Naive thymus-derived CD4-positive, alpha-beta T cell (primary cell): ENCODE measurements around the gene TUBA3E. TPM values are rescaled to one million over a fixed set of nuclear protein-coding genes. Genes with fewer than 3 reads are reported as not detected.
A peak's percentile ranks its signal among the peaks of the same experiment; 100 is the strongest.
"Not testable (repeated sequence)": the region's sequence is repeated elsewhere in the genome, so short reads cannot be mapped to it uniquely, and the experiment has no call there.

Experiments used
- ATAC-seq: fragments of 150-1000 bp; cut with Tn5 transposase; 2 replicates; pipeline ENCODE4 v1.10.0; 2021; ENCODE audit warnings: mild to moderate bottlenecking, moderate library complexity
- CTCF ChIA-PET: fragments of 350-600 bp; sonication (Branson Sonifier 250); formaldehyde crosslinking; loops from one replicate; lab custom pipeline; 2021; ENCODE audit warnings: antibody characterized with exemption; lab: Charles Lee
- POLR2A ChIA-PET: fragments of 350-600 bp; sonication (Branson Sonifier 250); formaldehyde crosslinking; loops from one replicate; lab custom pipeline; 2021; ENCODE audit warnings: antibody characterized with exemption, inconsistent platforms; lab: Charles Lee
- DNase-seq, 9 donors: peaks; one replicate each; pipeline versions ENCODE4 v3.0.0 to v3.0.0-alpha.2; 2020 to 2022; ENCODE audit warnings: mixed read lengths in 1 of 9
- H3K27ac ChIP-seq: one replicate; pipeline ENCODE4 v1.7.0; 2013; ENCODE audit warnings: mild to moderate bottlenecking, low read depth, low read length, moderate library complexity
- H3K27me3 ChIP-seq, 2 donors: one replicate each; pipeline ENCODE4 v1.7.0; 2013; ENCODE audit warnings: low read length in 2 of 2, mild to moderate bottlenecking in 2 of 2, moderate library complexity in 2 of 2; ENCODE audit not compliant: control insufficient read depth in 2 of 2, insufficient read depth in 2 of 2
- H3K36me3 ChIP-seq, 3 experiments: 1 replicate in 2 of 3; 2 replicates in 1 of 3; pipeline ENCODE4 v1.7.0; 2013; ENCODE audit warnings: low read length in 3 of 3, mild to moderate bottlenecking in 3 of 3, moderate library complexity in 1 of 3; ENCODE audit not compliant: insufficient read depth in 3 of 3, control insufficient read depth in 2 of 3
- H3K4me1 ChIP-seq, 2 donors: one replicate each; pipeline ENCODE4 v1.7.0; 2013; ENCODE audit warnings: low read length in 2 of 2, mild to moderate bottlenecking in 2 of 2, moderate library complexity in 1 of 2; ENCODE audit not compliant: control insufficient read depth in 2 of 2, insufficient read depth in 2 of 2
- H3K4me3 ChIP-seq: 2 replicates; pipeline ENCODE4 v1.7.0; 2013; ENCODE audit warnings: mild to moderate bottlenecking, low read length
- H3K9me3 ChIP-seq, 3 experiments: 1 replicate in 2 of 3; 2 replicates in 1 of 3; pipeline ENCODE4 v1.7.0; 2013; ENCODE audit warnings: low read length in 3 of 3; ENCODE audit not compliant: control insufficient read depth in 2 of 3
- H3K27ac Mint-ChIP-seq, 9 donors: one replicate each; pipeline ENCODE4 v1.8.0; 2020 to 2022; ENCODE audit warnings: mixed read lengths in 9 of 9, mild to moderate bottlenecking in 8 of 9, moderate library complexity in 5 of 9, inconsistent platforms in 2 of 9
- H3K27me3 Mint-ChIP-seq, 5 donors: one replicate each; pipeline ENCODE4 v1.8.0; 2021 to 2022; ENCODE audit warnings: mixed read lengths in 5 of 5, mild to moderate bottlenecking in 1 of 5
- H3K36me3 Mint-ChIP-seq, 5 donors: one replicate each; pipeline ENCODE4 v1.8.0; 2020 to 2022; ENCODE audit warnings: mixed read lengths in 5 of 5, mild to moderate bottlenecking in 3 of 5, inconsistent platforms in 1 of 5
- H3K4me1 Mint-ChIP-seq, 7 donors: one replicate each; pipeline ENCODE4 v1.8.0; 2020 to 2022; ENCODE audit warnings: mixed read lengths in 7 of 7, mild to moderate bottlenecking in 3 of 7, inconsistent platforms in 1 of 7
- H3K4me3 Mint-ChIP-seq, 10 donors: one replicate each; pipeline ENCODE4 v1.8.0; 2020 to 2022; ENCODE audit warnings: mild to moderate bottlenecking in 10 of 10, mixed read lengths in 10 of 10, moderate library complexity in 6 of 10, inconsistent platforms in 2 of 10
- H3K9me3 Mint-ChIP-seq, 11 donors: one replicate each; pipeline ENCODE4 v1.8.0; 2020 to 2022; ENCODE audit warnings: mixed read lengths in 11 of 11, mild to moderate bottlenecking in 4 of 11, inconsistent platforms in 1 of 11, moderate library complexity in 1 of 11
- intact Hi-C, 2 donors: fragments of 100-400 bp; cut with micrococcal nuclease; formaldehyde crosslinking; loops; one replicate each; pipeline ENCODE4 v1.15.1; 2023
- polyA plus RNA-seq, 2 donors: library from polyadenylated mRNA; unstranded; fragments of 300-500 nt; fragmentation: Illumina TruSeq; gene quantifications; one replicate each; pipeline ENCODE4 v1.2.3, GENCODE V29; 2021
- total RNA-seq, 6 experiments: library from RNA in 5 of 6; stranded (reverse) in 5 of 6; gene quantifications; 1 replicate in 5 of 6; 2 replicates in 1 of 6; pipeline ENCODE4 v1.2.3 and lab custom pipeline; 2021 to 2026

Gene TUBA3E
- total and polyA plus RNA-seq, 7 experiments from 2014 or later: not detected

DNA sequence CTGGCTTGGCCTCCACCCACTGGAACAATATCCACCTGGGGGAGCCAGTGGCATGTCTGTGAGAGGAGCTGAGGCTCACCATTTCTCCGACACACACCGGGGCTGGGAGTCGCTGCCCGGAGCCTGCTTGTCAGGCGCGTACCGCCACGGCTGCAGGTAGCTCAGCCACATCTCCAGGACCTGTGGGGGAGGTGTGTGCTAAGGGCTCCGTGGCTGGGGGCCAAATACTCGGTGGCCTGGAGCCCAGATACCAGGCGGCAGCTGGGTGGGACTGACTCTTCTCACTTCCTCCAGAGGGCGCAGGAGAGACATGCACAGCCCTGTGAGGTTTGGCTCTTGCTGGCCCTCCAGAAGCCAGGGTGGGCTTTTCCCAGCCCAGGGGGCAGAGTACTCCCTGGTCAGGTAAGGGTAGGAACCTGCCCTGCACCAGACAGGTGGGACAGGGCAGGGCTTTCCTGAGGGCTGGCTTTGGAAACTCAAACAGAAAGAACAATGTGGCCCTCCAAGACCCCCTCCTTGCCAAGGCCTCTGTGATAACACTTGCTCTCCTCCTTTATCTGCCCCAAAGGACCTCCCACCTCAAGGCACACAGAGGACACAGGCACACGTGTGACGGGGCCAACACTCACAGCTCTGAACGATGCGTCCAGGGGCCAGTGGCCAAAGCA is 42.1 kb downstream of the TUBA3E start:
- H3K9me3 ChIP-seq, H3K27ac ChIP-seq, H3K36me3 Mint-ChIP-seq, H3K9me3 Mint-ChIP-seq, ATAC-seq, H3K27ac Mint-ChIP-seq, H3K27me3 Mint-ChIP-seq, H3K4me1 ChIP-seq, H3K4me3 Mint-ChIP-seq, H3K27me3 ChIP-seq, H3K4me3 ChIP-seq, POLR2A ChIA-PET: not testable (repeated sequence)
- CTCF ChIA-PET: interaction anchor here (0.8 kb wide), 1 partner anchor 178 kb away, joined by 3 read pairs; no protein-coding TSS in a partner anchor
- peaks cover 0 to 17% (median 0%) of the 10 kb centered on the region in 7 donors for H3K4me1 Mint-ChIP-seq
- intact Hi-C loops: loop anchor here (1.0 kb wide), 1 partner anchor 176 kb away; no protein-coding TSS in a partner anchor
- DNase-seq: peak in 1 of 9 donors; percentile 23
- peaks cover 0 to 71% (median 4%) of the 10 kb centered on the region in 3 experiments for H3K36me3 ChIP-seq

DNA sequence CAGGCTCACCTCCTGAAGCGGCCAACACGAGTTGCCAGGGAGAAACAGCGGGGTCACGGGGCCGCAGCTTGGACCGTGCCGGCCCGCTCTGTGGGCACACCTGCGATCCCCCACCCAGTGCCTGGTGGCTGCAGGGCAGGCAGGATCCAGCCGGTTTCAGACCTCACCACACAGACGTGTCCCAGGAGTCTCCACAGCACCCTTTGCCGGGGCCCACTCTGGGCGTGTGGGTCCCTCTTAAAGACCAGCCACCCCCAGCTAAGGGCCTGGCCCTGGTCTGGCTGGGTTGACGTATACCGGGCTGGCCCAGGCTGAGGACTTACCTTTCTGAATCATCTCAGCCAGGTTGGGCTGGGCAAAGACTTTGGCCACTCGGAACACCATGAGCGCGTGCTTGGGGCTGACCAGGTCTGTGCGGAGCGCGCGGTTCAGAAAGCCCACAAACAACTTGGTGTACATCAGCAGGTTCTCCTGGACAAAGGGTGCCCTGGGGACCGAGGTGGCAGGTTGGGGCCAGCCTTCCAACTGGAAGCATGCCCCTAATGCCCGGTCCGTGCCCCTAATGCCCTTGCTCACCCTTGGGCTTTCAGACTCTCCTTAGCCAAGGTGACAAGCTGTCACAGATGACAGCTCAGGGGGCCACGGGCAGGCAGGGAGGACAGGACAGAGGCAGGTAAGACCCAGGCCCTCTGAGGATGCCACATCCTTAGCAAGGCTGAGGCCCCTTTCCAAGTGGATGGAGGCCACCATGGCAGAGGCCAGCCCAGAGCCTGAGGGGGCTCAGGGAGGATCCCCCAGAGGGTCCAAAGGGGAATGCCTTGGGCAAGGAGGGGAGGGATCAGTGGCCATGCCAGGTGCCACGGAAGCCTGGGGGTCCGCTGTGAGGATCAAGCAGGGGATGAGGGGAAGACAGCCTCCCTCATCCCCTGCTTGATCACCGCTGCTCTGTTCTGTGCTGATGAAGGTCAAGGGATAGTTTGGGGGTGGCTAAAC is 43.2 kb downstream of the TUBA3E start:
- no peaks in the 10 kb centered on the region for H3K4me1 ChIP-seq
- no peak overlapping the region for H3K4me3 ChIP-seq
- ChIA-PET POLR2A (no interaction called here), CTCF (no interaction called here)
- Mint-ChIP-seq H3K27me3 (no peaks in the 10 kb centered on the region), H3K27ac (no peak overlapping the region), H3K4me1 (peaks cover 0 to 15% (median 0%) of the 10 kb centered on the region in 7 donors), H3K4me3 (no peak overlapping the region), H3K36me3 (peaks cover 0 to 4% (median under 1%) of the 10 kb centered on the region in 5 donors), H3K9me3 (no peaks in the 10 kb centered on the region)
- intact Hi-C loops: no loop called here
- H3K36me3 ChIP-seq: peaks cover 0 to 61% (median 2%) of the 10 kb centered on the region in 3 experiments
- no peaks in the 10 kb centered on the region for H3K27me3 ChIP-seq
- no peak for DNase-seq
- no peaks in the 10 kb centered on the region for H3K9me3 ChIP-seq
- ATAC-seq: no peak
- no peak overlapping the region for H3K27ac ChIP-seq

DNA sequence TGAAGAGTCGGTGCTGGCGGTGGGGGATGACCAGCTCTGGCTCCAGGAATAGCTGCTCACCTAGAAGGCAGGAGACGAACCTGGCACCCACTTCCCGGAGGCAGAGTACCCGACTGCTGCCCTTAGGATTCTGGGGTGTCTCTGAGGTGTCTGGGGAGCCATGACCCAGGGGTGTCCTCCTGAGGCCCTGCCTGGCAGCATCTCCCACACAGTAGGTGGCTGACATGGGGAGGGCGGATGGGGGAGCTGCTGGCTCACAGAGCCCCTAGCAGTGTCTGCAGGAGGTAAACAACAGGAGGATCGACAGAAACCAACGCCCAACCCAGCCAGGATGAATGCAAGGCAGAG is 43.8 kb downstream of the TUBA3E start:
- peaks cover 0 to 14% (median 0%) of the 10 kb centered on the region in 7 donors for H3K4me1 Mint-ChIP-seq
- DNase-seq, H3K9me3 ChIP-seq, H3K4me3 ChIP-seq, H3K36me3 Mint-ChIP-seq, H3K27me3 Mint-ChIP-seq, H3K4me3 Mint-ChIP-seq, ATAC-seq, CTCF ChIA-PET, H3K4me1 ChIP-seq, H3K27ac Mint-ChIP-seq, POLR2A ChIA-PET, H3K9me3 Mint-ChIP-seq, intact Hi-C loops, H3K27ac ChIP-seq, H3K27me3 ChIP-seq: not testable (repeated sequence)
- H3K36me3 ChIP-seq: peaks cover 0 to 56% (median 0%) of the 10 kb centered on the region in 3 experiments

GRCh38 chr2:130153721-130154422 is 44.4 kb downstream of the TUBA3E start:
- CTCF ChIA-PET, H3K4me3 Mint-ChIP-seq, H3K27me3 ChIP-seq, H3K36me3 Mint-ChIP-seq, H3K9me3 ChIP-seq, H3K27me3 Mint-ChIP-seq, H3K27ac ChIP-seq, H3K9me3 Mint-ChIP-seq, intact Hi-C loops, H3K4me1 ChIP-seq, POLR2A ChIA-PET, DNase-seq, H3K4me3 ChIP-seq, ATAC-seq: not testable (repeated sequence)
- H3K4me1 Mint-ChIP-seq: peaks cover 0 to 11% (median 0%) of the 10 kb centered on the region in 7 donors
- peak overlapping the region in 1 of 9 donors; percentile 38 for H3K27ac Mint-ChIP-seq
- H3K36me3 ChIP-seq: peaks cover 0 to 52% (median 0%) of the 10 kb centered on the region in 3 experiments

DNA sequence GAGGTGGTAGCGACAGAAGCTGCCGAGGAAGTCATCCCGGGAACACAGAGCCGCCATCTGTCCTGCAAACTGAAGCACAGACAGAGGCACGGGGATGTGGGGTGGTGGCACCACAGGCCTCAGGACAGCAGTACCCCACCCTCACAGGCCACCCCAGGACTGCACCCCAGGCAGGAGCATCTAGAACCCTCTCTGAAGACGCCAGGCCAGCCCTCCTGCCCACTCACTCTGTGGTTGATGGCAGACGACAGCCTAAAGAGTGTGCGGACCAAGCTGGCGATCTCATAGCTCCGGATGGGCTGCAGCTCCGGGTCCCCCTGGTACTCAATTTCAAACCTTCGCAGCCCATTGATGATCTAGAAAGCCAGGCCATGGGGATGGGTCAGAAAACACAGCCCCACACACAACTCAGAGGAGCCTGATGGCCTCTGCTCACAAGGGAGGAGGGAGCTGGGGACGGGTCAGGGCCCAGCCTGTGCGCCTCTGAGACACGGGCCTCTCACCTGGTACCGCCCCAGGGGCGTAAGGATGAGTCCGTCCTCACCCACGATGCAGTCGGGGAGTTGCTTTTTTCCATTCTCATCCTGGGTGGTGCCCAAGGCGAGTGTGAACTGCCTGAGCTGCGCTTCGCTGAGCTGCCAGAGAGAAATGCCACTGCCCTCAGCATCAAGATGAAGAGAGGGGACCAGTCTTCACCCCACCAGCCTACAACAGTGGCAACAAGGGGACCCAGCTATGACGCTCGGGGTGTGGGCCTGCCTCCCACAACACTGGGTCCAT is 45.2 kb downstream of the TUBA3E start:
- Histone ChIP-seq H3K4me1 (no peaks in the 10 kb centered on the region), H3K4me3 (no peak overlapping the region), H3K36me3 (peaks cover 0 to 48% (median 0%) of the 10 kb centered on the region in 3 experiments), H3K27ac (no peak overlapping the region), H3K27me3 (no peaks in the 10 kb centered on the region), H3K9me3 (no peaks in the 10 kb centered on the region)
- Mint-ChIP-seq H3K27me3 (no peaks in the 10 kb centered on the region), H3K4me3 (no peak overlapping the region), H3K4me1 (peaks cover 0 to 7% (median 0%) of the 10 kb centered on the region in 7 donors), H3K27ac (no peak overlapping the region), H3K9me3 (no peaks in the 10 kb centered on the region), H3K36me3 (peaks cover 0 to 3% (median 0%) of the 10 kb centered on the region in 5 donors)
- CTCF ChIA-PET: no interaction called here
- intact Hi-C loops: no loop called here
- DNase-seq (no peak), ATAC-seq (peak; percentile 3)
- POLR2A ChIA-PET: no interaction called here
